GM12878 (cell line): ENCODE results near the gene SORCS2. TPM values are rescaled to one million over a fixed set of nuclear protein-coding genes. Genes with fewer than 3 reads are reported as not detected.

Experiments used
- ATAC-seq: fragments of 200-7000 bp; cut with Tn5 transposase; 3 replicates; pipeline ENCODE4 v1.9.1; 2020; ENCODE audit warnings: mild to moderate bottlenecking, moderate library complexity
- BruUV-seq: library from RNA; stranded (reverse); fragments of 400-500 nt; replicated peaks from 2 replicates; lab custom pipeline; 2021; lab: Mats Ljungman, UMichigan
- CTCF ChIA-PET: fragments of 300-600 bp; sonication (Branson Sonifier 250); formaldehyde crosslinking; extraction: SDS; loops from one replicate; lab custom pipeline; 2021; ENCODE audit warnings: inconsistent platforms; lab: Yijun Ruan, JAX
- POLR2A ChIA-PET: fragments of 350-600 bp; formaldehyde crosslinking; extraction: SDS; loops from one replicate; lab custom pipeline; 2021; ENCODE audit warnings: inconsistent platforms; lab: Charles Lee
- RAD21 ChIA-PET: fragments of 300-600 bp; sonication (Branson Sonifier 250); formaldehyde crosslinking; loops from one replicate; lab custom pipeline; 2023; ENCODE audit warnings: antibody characterized with exemption; ENCODE audit not compliant: unreplicated experiment; lab: Charles Lee
- SMC1A ChIA-PET: fragments of 300-600 bp; sonication (Branson Sonifier 250); formaldehyde crosslinking; loops from one replicate; lab custom pipeline; 2023; ENCODE audit not compliant: unreplicated experiment, uncharacterized antibody; lab: Charles Lee
- DNase-seq: peaks from one replicate; pipeline ENCODE4 v3.0.0-alpha.2; 2011; ENCODE audit warnings: low read depth, low spot score
- FAIRE-seq: peaks from 3 replicates; lab custom pipeline; 2011; peaks lifted over from hg19 to GRCh38; lab: Jason Lieb, UNC
- H2AFZ ChIP-seq: 2 replicates; pipeline ENCODE4 v1.6.0; 2011; ENCODE audit warnings: low read depth, low read length, control low read depth; ENCODE audit not compliant: control insufficient read depth
- H3K27ac ChIP-seq: 2 replicates; pipeline ENCODE4 v1.5.1; 2011; ENCODE audit warnings: control low read depth; ENCODE audit not compliant: control insufficient read depth, insufficient read depth
- H3K27me3 ChIP-seq, 2 experiments: replicated peaks in 1 of 2; 2 replicates each; pipeline versions ENCODE4 v1.6.0 to v1.6.1; 2011; ENCODE audit warnings: low read length in 1 of 2; ENCODE audit not compliant: control insufficient read depth in 2 of 2, insufficient read depth in 2 of 2
- H3K36me3 ChIP-seq, 2 experiments: 2 replicates each; pipeline ENCODE4 v1.5.1; 2011; ENCODE audit warnings: low read length in 1 of 2; ENCODE audit not compliant: control insufficient read depth in 2 of 2, insufficient read depth in 2 of 2
- H3K4me1 ChIP-seq: 2 replicates; pipeline ENCODE4 v1.6.1; 2011; ENCODE audit warnings: mild to moderate bottlenecking, low read length, moderate library complexity, mixed read lengths; ENCODE audit not compliant: control insufficient read depth, insufficient read depth
- H3K4me2 ChIP-seq: 2 replicates; pipeline ENCODE4 v1.6.0; 2011; ENCODE audit warnings: control low read depth; ENCODE audit not compliant: control insufficient read depth, insufficient read depth
- H3K4me3 ChIP-seq: fragments of 200-600 bp; sonication (generic); 2 replicates; pipeline ENCODE4 v1.5.1; 2016
- H3K79me2 ChIP-seq: 2 replicates; pipeline ENCODE4 v1.6.0; 2011; ENCODE audit warnings: low read length; ENCODE audit not compliant: control insufficient read depth, insufficient read depth
- H3K9ac ChIP-seq: 2 replicates; pipeline ENCODE4 v1.8.0; 2011; ENCODE audit warnings: low read length, control low read depth, mixed read lengths; ENCODE audit not compliant: control insufficient read depth, insufficient read depth
- H3K9me3 ChIP-seq: replicated peaks from 3 replicates; pipeline ENCODE4 v1.5.1; 2011; ENCODE audit warnings: mild to moderate bottlenecking, low read length; ENCODE audit not compliant: control insufficient read depth, insufficient read depth
- H4K20me1 ChIP-seq: 2 replicates; pipeline ENCODE4 v1.6.0; 2011; ENCODE audit not compliant: control insufficient read depth, insufficient read depth
- BACH1 ChIP-seq: fragments of 450-650 bp; IDR thresholded peaks from 2 replicates; pipeline ENCODE4 v1.6.1; 2017; ENCODE audit warnings: mild to moderate bottlenecking, borderline replicate concordance
- BCL3 ChIP-seq: IDR thresholded peaks from 2 replicates; pipeline ENCODE4 v1.6.1; 2011; ENCODE audit warnings: borderline replicate concordance, low read depth, mild to moderate bottlenecking, moderate library complexity, low read length; ENCODE audit not compliant: insufficient read depth, poor library complexity, severe bottlenecking
- BHLHE40 ChIP-seq, 2 experiments: fragments of 450-650 bp in 1 of 2; IDR thresholded peaks; 2 replicates each; pipeline ENCODE4 v1.6.1; 2011 to 2017; ENCODE audit warnings: low read depth in 2 of 2, borderline replicate concordance in 1 of 2, improper control_type of control experiment in 1 of 2, low read length in 1 of 2, mild to moderate bottlenecking in 1 of 2
- CHD1 ChIP-seq: IDR thresholded peaks from 2 replicates; pipeline ENCODE4 v1.6.1; 2012; ENCODE audit warnings: low read depth, low read length, improper control_type of control experiment
- CREB1 ChIP-seq: IDR thresholded peaks from 2 replicates; pipeline ENCODE4 v1.6.1; 2012; ENCODE audit warnings: low read depth, mild to moderate bottlenecking, inconsistent platforms
- CTCF ChIP-seq, 3 experiments: IDR thresholded peaks in 2 of 3; conservative IDR thresholded peaks in 1 of 3; 2 replicates each; pipeline ENCODE4 v1.5.1; 2011; ENCODE audit warnings: low read depth in 3 of 3, low read length in 3 of 3, mild to moderate bottlenecking in 3 of 3, control low read depth in 2 of 3, moderate library complexity in 2 of 3, inconsistent platforms in 1 of 3, mixed read lengths in 1 of 3; ENCODE audit not compliant: control insufficient read depth in 2 of 3, insufficient read depth in 1 of 3; ENCODE audit errors: extremely low read depth in 1 of 3
- GATAD2B ChIP-seq: fragments of 450-650 bp; conservative IDR thresholded peaks from 2 replicates; pipeline ENCODE4 v1.6.1; 2017; ENCODE audit warnings: low read depth, mild to moderate bottlenecking, moderate library complexity
- HCFC1 ChIP-seq: fragments of 150-350 bp; IDR thresholded peaks from 2 replicates; pipeline ENCODE4 v1.6.1; 2014; ENCODE audit warnings: low read length
- IRF3 ChIP-seq: fragments of 450-650 bp; IDR thresholded peaks from 2 replicates; pipeline ENCODE4 v1.6.1; 2014; ENCODE audit warnings: mild to moderate bottlenecking
- NRF1 ChIP-seq: conservative IDR thresholded peaks from 2 replicates; pipeline ENCODE4 v1.6.1; 2011; ENCODE audit warnings: mild to moderate bottlenecking, low read depth, low read length, improper control_type of control experiment
- PKNOX1 ChIP-seq: fragments of 450-650 bp; IDR thresholded peaks from 2 replicates; pipeline ENCODE4 v1.6.1; 2016; ENCODE audit warnings: mild to moderate bottlenecking
- PML ChIP-seq: IDR thresholded peaks from 2 replicates; pipeline ENCODE4 v1.6.1; 2012; ENCODE audit warnings: low read length, inconsistent platforms
- POU2F2 ChIP-seq: IDR thresholded peaks from 3 replicates; pipeline ENCODE4 v1.6.1; 2011; ENCODE audit warnings: low read depth, mild to moderate bottlenecking, low read length, borderline replicate concordance
- RAD21 ChIP-seq: IDR thresholded peaks from 2 replicates; pipeline ENCODE4 v1.6.1; 2011; ENCODE audit warnings: mild to moderate bottlenecking, low read depth, low read length, moderate library complexity; ENCODE audit not compliant: insufficient read depth
- SMC3 ChIP-seq: IDR thresholded peaks from 2 replicates; pipeline ENCODE4 v1.6.1; 2011; ENCODE audit warnings: low read length, improper control_type of control experiment, borderline replicate concordance
- TCF7 ChIP-seq: IDR thresholded peaks from 2 replicates; pipeline ENCODE4 v1.6.1; 2014; ENCODE audit warnings: antibody characterized with exemption, borderline replicate concordance
- YBX1 ChIP-seq: fragments of 450-650 bp; IDR thresholded peaks from 2 replicates; pipeline ENCODE4 v1.6.1; 2016; ENCODE audit warnings: antibody characterized with exemption
- ZBTB33 ChIP-seq: fragments of 450-650 bp; IDR thresholded peaks from 2 replicates; pipeline ENCODE4 v1.6.1; 2017; ENCODE audit warnings: mild to moderate bottlenecking
- ZNF622 ChIP-seq: fragments of 450-650 bp; IDR thresholded peaks from 2 replicates; pipeline ENCODE4 v1.6.1; 2017; ENCODE audit warnings: mild to moderate bottlenecking, inconsistent platforms
- whole genome bisulfite sequencing: methylation state at CpG from one replicate; pipeline ENCODE4 v1.1.6; 2016; ENCODE audit warnings: low lambda C conversion rate; ENCODE audit not compliant: insufficient replicate concordance, insufficient coverage; ENCODE audit errors: missing lambda C conversion rate; 5-methylcytosine and 5-hydroxymethylcytosine counted together
- in situ Hi-C: fragments of 300-500 bp; cut with MboI; formaldehyde crosslinking; loops from 9 replicates; pipeline ENCODE4 v1.14.3; 2018; ENCODE audit warnings: mixed read lengths
- intact Hi-C: fragments of 100-400 bp; cut with micrococcal nuclease; formaldehyde crosslinking; loops from one replicate; pipeline ENCODE4 v1.14.2; 2022; ENCODE audit not compliant: unreplicated experiment
- polyA plus RNA-seq, 11 experiments: library from polyadenylated mRNA; depleted of rRNA in 4 of 11; unstranded in 6 of 11; stranded (reverse) in 5 of 11; fragments of >200 nt; fragmentation: Nextera tagmentation in 4 of 11; fragmentation: Illumina TruSeq in 1 of 11; extraction: Ambion mirVana in 4 of 11; extraction: Trizol in 1 of 11; gene quantifications; 1 replicate in 1 of 11; 2 replicates in 10 of 11; pipeline versions ENCODE4 v1.2.1 to v1.2.3, GENCODE V29; 2011 to 2016; ENCODE audit warnings: inconsistent platforms in 2 of 11, missing spikeins in 2 of 11, low read depth in 1 of 11
- total RNA-seq, 4 experiments: library from RNA; depleted of rRNA in 3 of 4; stranded (reverse); fragments of >200 nt in 3 of 4; fragmentation: Illumina TruSeq in 1 of 4; extraction: Trizol in 1 of 4; gene quantifications; 2 replicates each; pipeline versions ENCODE4 v1.2.1 to v1.2.3, GENCODE V29; 2013 to 2021

SORCS2 gene
- total and polyA plus RNA-seq, 10 of the 15 experiments (the other 5 are each of a cell fraction or from before 2014, with no cell fraction given), result 0.01 to 0.15 (median 0.05) TPM; not detected in 5

- in situ Hi-C loops, result no loop called here
- H3K27ac ChIP-seq, result no peak overlapping the region
- no peak overlapping the region for H3K4me2 ChIP-seq
- TF ChIP-seq ZBTB33 (no peak), BACH1 (no peak), BCL3 (no peak), POU2F2 (no peak), CHD1 (no peak), NRF1 (no peak), ZNF622 (no peak), HCFC1 (no peak), PKNOX1 (no peak), BHLHE40 (IDR thresholded peaks at IDR 0.05; ENCODE audit: borderline replicate concordance in 1 of 2, low read depth in 2 of 2, low read length in 1 of 2) (no peak), CREB1 (no peak), RAD21 (no peak), CTCF (IDR thresholded peaks at IDR 0.05 in 2 of 3, conservative IDR thresholded peaks at IDR 0.05 in 1 of 3; ENCODE audit: control insufficient read depth in 2 of 3, extremely low read depth in 1 of 3, insufficient read depth in 1 of 3, low read depth in 3 of 3, low read length in 3 of 3) (no peak), SMC3 (no peak), YBX1 (no peak), PML (no peak), IRF3 (no peak), TCF7 (no peak), GATAD2B (no peak)
Observed at GRCh38 chr4:7645956-7646355, 453.6 kb downstream of the SORCS2 start.

More at GRCh38 chr4:7645956-7646355, 453.6 kb downstream of the SORCS2 start:
- SMC1A ChIA-PET, result no interaction called here
- CTCF ChIA-PET, result interaction anchor here (1.3 kb wide), 1 partner anchor 159 kb away, joined by 3 read pairs; no protein-coding TSS in a partner anchor
- Histone ChIP-seq H4K20me1 (no peaks in the 10 kb centered on the region), H3K27me3 (no peaks in the 10 kb centered on the region), H3K79me2 (no peaks in the 10 kb centered on the region), H3K9ac (no peak overlapping the region), H3K4me1 (no peaks in the 10 kb centered on the region), H3K36me3 (no peaks in the 10 kb centered on the region), H3K4me3 (no peak overlapping the region), H3K9me3 (no peaks in the 10 kb centered on the region), H2AFZ (no peak overlapping the region)
- DNase-seq (no peak), ATAC-seq (no peak), FAIRE-seq (no peak)
- intact Hi-C loops, result no loop called here
- POLR2A ChIA-PET, result no interaction called here
- no TSS peak for BruUV-seq
- RAD21 ChIA-PET, result no interaction called here
- 72% methylated on average over 23 of the region's 23 CpGs for WGBS
